Stimulated activated CD4-positive, alpha-beta T cell treated with anti-CD3 and anti-CD28 coated beads, TNF-alpha, amount 100 ng/mL, for 24 hours (primary cell): ENCODE data around the gene PLPPR3.
"Not testable (repeated sequence)": the region's sequence is repeated elsewhere in the genome, so short reads cannot be mapped to it uniquely, and the experiment has no call there.

Experiments used
- DNase-seq, 3 experiments: peaks; one replicate each; pipeline ENCODE4 v3.0.0-alpha.2; 2020; ENCODE audit warnings: low read depth in 3 of 3

PLPPR3 gene

DNA sequence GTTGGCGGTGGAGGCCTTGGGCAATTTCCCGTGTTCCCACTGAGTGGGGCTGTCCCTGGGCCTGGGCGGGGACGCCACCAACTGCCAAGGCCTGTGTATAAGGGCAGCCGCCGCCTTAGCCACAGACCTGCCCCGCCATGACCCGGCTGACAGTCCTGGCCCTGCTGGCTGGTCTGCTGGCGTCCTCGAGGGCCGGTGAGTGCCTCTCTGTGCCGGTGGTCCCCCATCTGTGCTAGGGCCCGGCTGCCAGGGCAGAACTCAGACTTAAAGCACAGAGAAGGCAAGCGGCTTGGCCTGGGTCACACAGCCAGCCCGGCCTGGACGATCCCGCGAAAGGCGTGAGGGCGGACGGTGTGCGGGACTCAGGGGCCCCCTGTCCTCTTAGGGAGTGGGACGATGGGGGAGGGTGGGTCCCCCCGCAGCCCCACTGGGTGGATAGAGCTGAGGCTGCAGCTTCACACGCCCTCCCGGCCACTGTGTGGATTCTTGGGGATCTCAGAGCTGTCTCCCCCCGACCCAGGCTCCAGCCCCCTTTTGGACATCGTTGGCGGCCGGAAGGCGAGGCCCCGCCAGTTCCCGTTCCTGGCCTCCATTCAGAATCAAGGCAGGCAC lies 6.1 kb upstream of the PLPPR3 start, which contains the start of gene AZU1:
Gene AZU1, plus strand, starts transcription at position 128 of the 612 bp plus-strand sequence. Its CDS starts 10 bp downstream, at position 138.
- no peak for DNase-seq

DNA sequence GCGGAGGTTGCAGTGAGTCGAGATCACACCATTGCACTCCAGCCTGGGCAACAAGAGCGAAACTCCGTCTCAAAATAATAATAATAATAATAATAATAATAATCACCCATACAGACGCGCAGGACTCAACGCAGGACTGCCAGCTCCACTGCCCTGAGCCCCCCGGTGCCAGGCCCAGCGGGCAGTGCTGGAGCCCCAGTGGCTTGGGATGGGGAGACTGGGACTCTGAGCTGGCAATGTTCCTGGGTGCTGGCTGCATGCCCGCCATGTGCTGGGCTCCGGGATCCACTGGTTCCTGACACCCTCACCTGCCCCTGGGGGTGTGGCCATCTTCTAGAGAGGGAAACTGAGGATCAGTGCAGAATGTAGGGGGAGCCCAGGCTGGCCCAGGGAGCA lies 5.6 kb upstream of the PLPPR3 start:
- DNase-seq, result no peak

DNA sequence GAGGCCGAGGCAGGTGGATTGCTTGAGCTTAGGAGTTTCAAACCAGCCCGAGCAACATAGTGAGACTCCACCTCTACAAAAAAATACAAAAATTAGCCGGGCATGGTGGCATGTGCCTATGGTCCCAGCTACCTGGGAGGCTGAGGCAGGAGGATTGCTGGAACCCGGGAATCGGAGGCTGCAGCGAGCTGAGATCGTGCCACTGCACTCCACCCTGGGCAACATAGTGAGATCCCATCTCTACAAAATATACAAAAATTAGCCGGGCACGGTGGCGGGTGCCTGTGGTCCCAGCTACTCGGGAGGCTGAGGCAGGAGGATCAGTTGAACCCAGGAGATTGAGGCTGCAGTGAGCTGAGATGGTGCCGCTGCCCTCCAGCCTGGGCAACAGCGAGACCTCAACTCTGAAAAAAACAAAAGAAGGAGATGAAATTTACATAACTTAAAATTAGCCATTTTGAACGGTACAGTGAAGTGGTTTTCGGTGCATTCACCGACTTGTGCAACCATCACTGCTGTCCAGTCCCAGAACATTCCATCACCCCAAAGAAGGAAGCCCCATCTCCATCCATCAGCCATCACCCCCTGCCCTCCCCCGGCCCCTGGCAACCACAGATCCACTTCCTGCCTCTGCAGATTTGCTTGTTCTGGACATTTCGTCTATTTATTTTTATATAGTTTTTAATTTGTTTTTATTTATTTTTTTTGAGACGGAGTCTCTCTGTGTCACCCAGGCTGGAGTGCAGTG lies 4.3 kb upstream of the PLPPR3 start:
- no peak for DNase-seq

DNA sequence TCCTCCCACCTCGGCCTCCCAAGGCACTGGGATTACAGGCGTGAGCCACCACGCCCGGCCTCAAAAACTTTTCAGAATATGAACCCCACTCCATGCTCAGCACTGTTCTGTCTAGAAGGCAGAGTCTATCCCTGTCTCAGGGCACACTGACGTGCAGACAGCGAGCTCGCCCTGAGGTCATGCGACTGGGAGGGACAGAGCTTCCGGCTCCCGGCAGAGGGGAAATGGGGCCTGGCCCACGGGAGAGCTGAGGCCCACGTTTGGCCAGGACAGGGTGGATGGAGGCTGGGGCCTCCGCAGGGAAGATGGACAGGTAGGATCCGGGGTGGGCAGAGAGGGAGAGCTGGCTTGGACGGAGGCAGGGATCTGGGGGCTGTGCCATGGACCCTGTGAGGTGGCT lies 3.1 kb upstream of the PLPPR3 start:
- DNase-seq, result no peak

DNA sequence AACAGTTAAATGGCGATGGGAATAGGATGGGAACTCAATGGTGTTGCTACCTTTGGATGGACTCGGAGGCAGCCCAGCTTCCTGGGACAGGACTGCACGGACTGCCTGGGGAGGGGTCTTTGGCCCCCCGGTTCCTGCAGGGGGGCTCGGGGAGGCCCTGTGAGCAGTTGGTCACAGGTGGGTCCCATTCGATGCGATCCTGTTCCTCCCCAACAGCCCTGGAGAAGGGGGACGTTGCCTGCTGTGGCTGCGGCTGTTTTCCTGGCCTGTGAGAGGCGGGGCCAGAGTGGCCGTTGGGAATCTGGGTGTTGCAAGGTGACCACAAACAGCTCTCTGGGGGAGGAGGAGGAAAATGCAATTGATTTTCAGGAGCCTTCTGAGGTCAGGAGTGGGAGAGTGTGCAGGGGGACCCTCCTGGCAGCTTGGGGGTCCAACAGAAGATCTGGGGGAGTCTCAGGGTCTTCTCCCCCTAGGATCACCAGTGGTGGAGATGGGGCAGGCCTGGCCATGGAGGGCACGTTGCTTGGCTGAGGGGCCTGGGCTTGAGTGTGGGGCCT lies 1.9 kb upstream of the PLPPR3 start:
- DNase-seq, result no peak

DNA sequence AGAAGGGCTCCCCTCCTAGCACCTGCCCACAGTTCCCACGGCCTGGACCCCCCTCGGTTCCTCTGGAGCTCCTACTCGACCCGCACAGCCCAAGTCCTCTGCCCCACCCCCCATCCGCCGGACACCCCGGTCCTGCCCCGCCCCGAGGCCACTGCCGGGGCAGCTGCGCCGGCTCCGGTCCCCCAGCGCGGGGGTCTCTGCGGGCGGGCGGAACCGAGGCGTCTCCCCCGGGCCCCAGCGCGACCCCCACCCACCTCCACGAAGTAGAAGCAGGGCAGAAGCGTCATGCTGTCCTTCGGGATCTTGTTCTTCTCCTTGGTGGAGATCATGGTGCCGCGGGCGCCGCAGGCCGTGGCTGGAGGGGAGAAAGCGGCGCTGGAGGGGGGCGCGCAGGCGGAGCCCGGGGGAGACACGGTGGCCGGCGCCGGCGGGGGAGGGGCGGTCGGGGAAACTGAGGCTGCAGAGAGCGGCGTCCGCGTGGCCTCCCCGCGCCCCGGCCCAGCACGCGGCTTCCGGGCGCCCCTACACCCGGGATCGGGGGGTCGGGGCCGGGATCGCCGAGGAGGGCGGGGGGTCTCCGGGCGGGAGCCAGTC lies 427 bp downstream of the PLPPR3 start:
- DNase-seq, result no peak

DNA sequence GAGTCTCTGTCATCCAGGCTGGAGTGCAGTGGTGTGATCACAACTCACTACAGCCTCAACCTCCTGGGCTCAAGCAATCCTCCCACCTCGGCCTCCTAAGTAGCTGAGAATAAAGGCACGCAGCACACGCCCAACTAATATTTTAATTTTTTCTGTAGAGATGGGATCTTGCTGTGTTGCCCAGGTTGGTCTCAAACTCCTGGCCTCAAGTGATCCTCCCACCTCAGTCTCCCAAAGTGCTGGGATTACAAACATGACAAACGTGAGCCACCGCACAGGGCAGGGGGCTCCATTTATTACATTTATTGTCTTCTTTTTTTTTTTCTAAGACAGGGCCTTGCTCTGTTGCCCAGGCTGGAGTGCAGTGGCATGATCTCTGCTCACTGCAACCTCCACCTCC lies 1.5 kb downstream of the PLPPR3 start:
- DNase-seq, result not testable (repeated sequence)

DNA sequence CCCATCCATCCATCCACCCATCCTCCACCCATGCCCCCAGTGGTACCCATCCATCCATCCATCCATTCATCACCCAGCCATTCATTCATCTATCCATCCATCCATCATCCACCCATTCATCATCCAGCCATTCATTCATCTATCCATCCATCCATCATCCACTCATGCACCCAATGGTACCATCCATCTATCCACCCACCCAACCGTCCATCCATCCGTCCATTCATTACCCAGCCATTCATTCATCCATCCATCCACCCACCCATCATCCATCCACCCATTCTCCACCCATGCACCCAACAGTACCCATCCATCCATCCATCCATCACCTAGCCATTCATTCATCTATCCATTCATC lies 5.3 kb downstream of the PLPPR3 start:
- no peak for DNase-seq

DNA sequence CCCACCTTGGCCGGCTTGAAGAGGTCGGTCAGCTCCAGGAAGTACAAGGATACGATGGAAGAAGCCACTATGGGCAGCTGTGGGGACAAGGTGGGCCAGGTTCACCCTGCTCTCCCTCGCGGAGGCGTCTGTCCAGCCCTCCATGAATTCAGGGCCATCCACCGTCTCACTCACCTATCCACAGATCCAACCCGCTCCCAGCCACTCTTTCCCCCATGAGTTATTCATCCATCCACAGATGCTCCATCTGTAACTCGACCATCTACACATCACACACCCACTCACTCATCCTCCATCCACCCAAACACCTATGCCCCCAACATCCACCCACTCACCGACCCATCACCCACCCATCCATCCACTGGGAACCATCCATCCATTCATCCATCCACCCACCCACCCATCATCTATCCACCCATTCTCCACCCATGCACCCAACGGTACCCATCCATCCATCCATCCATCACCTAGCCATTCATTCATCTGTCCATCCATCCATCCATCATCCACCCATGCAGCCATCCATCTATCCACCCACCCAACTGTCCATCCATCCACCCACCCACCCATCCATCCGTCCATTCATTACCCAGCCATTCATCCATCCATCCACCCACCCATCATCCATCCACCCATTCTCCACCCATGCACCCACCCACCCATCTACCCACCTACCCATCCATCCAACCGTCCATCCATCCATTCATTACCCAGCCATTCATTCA lies 5.8 kb downstream of the PLPPR3 start:
- no peak for DNase-seq

DNA sequence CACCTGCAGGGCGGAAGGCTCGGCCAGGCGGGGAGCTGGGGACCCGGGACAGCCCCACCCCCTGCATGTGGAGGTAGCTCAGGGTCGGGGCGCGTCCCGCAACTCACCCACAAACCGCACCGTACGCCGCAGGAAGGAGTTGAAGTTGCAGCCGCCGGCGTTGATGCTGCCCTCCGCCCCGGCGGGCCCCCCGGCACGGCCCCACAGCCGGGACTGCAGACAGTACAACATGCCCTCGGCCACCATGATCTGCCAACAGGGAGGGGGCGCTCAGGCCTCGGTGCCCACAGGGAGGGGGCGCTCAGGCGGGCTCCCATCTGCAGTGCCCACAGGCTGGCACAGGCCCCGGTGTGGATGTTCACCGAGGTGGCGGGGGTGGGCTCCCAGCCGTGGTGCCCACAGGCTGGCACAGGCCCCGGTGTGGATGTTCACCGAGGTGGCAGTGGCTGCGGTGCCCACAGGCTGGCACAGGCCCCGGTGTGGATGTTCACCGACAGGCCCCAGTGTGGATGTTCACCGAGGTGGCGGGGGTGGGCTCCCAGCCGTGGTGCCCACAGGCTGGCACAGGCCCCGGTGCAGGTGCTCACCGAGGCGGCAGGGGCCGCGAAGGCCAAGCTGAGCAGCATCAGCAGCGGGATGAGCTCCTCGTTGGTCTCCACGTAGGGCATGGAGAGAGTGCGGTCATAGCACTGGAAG lies 6.5 kb downstream of the PLPPR3 start:
- DNase-seq, result no peak

DNA sequence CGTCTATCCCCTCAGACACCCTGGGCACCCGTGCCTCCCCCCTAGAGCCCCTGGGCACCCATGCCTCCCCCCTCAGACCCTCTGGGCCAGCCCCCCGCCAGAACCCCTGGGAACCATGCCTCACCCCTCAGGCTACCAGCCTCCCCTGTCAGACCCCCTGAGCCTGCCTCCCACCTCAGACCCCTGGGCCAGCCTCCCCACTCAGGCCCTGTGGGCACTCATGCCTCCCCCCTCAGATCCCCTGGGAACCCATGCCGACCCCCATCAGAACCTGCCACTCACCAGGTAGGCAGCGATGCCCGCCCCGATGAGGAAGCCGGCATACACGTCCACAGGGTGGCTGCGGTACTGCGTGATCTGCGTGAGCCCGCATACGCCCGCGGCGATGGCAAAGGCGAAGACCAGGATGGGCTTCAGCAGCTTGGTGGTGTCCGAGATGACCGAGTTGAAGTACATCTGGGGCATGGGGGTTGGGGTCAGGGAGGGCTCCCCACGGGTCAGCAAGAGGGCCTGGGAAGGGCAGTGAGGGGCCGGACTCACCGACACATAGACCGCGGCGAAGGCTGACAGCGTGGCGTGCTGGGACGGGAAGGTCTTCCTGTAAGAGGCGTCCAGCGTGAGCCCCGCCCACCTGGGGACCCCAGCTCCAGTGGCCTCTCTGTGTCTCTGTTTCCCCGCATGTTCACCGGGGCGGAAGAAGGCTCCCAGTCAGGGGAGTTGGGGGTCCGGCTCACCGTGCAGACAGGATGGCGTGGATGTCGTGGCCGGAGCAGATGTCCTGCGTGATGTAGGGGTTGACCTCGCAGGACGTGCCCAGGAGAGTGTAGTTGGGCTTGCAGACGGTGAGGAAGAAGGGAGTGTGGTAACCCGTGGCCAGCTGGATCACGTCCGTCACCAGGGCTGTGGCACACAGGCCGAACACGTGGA lies 7.3 kb downstream of the PLPPR3 start:
- no peak for DNase-seq

DNA sequence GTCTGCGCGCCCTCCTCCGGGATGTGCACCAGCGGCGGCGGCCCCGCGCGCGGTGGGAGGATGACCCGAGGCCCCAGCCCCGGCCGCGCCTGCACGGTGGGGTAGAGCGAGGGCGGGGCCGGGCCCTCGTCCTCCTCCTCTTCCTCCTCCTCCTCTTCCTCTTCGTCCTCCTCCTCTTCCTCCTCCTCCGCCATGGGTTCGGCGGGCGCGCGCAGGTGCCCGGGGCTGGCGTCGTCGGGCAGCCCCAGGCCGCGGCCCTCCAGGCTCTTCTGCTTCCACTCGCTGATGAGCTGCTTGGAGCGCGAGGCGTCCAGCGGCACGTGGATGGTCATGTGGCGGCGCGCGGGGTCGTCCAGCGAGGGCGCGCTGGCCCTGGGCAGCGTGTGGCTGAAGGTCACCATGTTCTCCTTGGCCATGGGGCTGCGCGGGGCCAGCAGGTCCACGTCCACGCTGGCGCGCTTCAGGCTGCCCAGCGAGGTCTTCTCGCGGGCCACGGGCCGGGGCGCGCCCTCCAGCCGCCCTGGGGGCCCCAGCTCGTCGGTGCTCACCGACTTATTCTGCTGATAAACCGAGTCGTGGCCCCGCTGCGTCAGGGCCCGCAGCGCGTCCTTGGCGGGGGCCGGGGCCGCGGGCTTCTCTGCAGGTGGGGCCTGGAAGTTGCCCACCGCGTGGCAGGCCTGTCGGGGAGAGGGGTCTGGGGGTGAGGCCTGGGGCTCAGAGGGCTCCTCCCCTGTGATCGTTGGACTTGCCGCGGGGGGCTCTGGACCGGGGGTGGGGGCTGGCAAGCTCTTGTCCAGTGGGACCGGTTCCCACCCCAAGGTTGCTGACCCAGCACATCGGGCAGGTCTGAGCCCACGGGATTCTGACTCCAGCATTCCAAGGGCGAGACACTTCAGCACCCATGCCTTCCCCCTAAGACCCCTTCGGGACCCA lies 8.3 kb downstream of the PLPPR3 start:
- no peak for DNase-seq

DNA sequence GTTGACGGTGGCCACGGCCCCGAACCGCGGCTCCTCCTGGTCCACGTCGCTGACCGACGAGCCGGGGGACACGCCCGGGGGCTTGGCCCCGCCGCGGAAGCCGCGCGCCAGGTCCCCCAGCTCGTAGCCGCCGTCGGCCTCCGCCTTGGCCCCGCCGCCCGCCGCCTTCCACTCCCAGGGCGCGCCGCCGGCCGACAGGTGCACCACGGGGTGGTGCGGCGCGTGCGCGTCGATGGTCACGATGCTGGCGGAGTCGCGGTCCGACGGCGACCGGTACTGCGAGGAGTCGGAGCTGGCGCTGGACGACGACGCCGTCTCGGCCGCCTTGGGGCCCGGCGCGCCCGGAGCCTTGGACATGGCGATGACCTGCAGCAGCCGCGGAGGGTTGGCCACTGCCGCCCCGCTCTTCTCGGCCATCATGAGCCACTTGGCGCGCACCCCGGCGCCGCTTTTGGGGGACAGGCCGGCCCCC lies 9.0 kb downstream of the PLPPR3 start:
- no peak for DNase-seq

DNA sequence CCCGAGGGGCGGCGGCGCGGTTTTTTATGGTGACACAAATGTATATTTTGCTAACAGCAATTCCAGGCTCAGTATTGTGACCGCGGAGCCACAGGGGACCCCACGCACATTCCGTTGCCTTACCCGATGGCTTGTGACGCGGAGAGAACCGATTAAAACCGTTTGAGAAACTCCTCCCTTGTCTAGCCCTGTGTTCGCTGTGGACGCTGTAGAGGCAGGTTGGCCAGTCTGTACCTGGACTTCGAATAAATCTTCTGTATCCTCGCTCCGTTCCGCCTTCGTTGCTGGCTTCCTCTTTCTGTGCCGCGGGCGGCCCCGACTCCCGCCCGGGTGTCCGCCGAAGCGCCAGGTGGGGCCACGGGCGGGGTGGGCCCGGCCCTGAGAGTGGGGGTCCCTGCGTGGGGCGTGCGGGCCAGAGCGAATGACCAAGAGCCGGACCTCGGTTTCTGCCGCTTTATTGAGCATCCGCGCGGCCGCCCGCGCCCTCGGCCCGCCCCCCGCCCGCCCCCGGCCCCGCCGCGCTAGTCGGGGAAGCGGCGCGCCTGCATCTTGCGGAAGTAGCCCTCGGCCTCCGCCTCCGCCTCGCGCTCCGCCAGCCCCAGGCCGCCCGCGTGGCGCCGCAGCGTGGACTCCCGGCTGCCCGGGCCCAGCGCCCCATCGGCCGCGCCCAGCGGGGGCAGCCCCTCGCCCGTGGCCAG lies 9.6 kb downstream of the PLPPR3 start:
- DNase-seq, result no peak

DNA sequence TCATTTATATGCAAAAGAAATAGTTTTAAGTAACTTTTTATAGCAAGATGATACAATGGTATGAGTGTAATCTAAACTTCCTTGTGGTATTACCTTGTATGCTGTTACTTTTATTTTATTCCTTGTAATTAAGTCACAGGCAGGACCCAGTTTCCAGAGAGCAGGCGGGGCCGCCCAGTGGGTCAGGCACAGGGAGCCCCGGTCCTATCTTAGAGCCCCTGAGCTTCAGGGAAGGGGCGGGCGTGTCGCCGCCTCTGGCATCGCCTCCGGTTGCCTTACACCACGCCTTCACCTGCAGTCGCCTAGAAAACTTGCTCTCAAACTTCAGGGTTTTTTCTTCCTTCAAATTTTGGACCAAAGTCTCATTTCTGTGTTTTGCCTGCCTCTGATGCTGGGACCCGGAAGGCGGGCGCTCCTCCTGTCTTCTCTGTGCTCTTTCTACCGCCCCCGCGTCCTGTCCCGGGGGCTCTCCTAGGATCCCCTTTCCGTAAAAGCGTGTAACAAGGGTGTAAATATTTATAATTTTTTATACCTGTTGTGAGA lies 10.2 kb downstream of the PLPPR3 start:
- DNase-seq, result no peak

DNA sequence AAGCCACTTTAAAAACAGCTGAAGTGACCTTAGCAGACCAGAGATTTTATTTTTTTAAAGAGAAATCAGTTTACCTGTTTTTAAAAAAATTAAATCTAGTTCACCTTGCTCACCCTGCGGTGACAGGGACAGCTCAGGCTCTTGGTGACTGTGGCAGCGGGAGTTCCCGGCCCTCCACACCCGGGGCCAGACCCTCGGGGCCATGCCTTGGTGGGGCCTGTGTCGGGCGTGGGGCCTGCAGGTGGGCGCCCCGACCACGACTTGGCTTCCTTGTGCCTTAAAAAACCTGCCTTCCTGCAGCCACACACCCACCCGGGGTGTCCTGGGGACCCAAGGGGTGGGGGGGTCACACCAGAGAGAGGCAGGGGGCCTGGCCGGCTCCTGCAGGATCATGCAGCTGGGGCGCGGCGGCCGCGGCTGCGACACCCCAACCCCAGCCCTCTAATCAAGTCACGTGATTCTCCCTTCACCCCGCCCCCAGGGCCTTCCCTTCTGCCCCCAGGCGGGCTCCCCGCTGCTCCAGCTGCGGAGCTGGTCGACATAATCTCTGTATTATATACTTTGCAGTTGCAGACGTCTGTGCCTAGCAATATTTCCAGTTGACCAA lies 10.8 kb downstream of the PLPPR3 start:
- no peak for DNase-seq

DNA sequence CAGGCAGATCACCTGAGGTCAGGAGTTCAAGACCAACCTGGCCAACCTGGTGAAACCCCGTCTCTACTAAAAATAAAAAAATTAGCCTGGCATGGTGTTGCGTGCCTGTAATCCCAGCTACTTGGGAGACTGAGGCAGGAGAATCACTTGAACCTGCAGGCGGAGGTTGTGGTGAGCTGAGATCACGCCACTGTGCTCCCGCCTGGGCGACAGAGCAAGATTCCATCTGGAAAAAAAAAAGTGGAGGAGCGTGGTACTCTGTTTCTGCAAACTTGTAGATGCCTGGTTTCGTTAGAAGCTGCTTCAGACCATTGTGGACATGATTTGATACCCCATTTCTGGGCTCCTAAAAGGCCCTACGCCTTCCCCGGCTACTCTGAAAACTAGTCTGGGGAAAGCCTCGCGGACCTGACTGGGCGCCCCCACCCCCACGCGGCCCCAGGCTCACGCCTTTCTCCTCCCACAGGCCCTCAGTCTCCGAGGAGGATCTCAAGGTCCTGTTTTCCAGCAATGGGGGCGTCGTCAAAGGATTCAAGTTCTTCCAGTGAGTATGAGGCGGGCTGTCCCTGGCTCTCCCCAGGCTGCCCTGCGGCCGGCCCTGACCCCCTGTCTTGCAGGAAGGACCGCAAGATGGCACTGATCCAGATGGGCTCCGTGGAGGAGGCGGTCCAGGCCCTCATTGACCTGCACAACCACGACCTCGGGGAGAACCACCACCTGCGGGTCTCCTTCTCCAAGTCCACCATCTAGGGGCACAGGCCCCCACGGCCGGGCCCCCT lies 11.5 kb downstream of the PLPPR3 start:
- no peak for DNase-seq
